Esophagus squamous epithelium (tissue), 5 donors: ENCODE measurements around the gene NLGN1. TPM values are rescaled to one million over a fixed set of nuclear protein-coding genes. Genes with fewer than 3 reads are reported as not detected.

Source experiments
- DNase-seq: peaks from one replicate; lab custom pipeline; 2025; lab: John Stamatoyannopoulos, UW
- H3K27ac ChIP-seq, 4 donors: fragments of 200-600 bp; sonication (generic); one replicate each; pipeline ENCODE4 v1.5.1; 2016 to 2019; ENCODE audit warnings: mild to moderate bottlenecking in 1 of 4
- H3K27me3 ChIP-seq, 4 donors: fragments of 200-600 bp; sonication (generic); 1 replicate in 3 of 4; 2 replicates in 1 of 4; pipeline versions ENCODE4 v1.5.1 to v1.6.0; 2017 to 2021; ENCODE audit warnings: antibody characterized with exemption in 1 of 4
- H3K36me3 ChIP-seq, 3 donors: fragments of 200-600 bp; sonication (generic); one replicate each; pipeline ENCODE4 v1.5.1; 2016 to 2019
- H3K4me1 ChIP-seq, 3 donors: fragments of 200-600 bp; sonication (generic); one replicate each; pipeline ENCODE4 v1.5.1; 2017 to 2019
- H3K4me3 ChIP-seq, 4 donors: fragments of 200-600 bp; sonication (generic); 1 replicate in 3 of 4; 2 replicates in 1 of 4; pipeline ENCODE4 v1.5.1; 2016 to 2019; ENCODE audit warnings: mild to moderate bottlenecking in 2 of 4, moderate library complexity in 1 of 4
- H3K9me3 ChIP-seq, 3 donors: fragments of 200-600 bp; sonication (generic); one replicate each; pipeline ENCODE4 v1.5.1; 2016 to 2019
- POLR2A ChIP-seq, 4 donors: fragments of 450-650 bp; IDR thresholded peaks; one replicate each; pipeline ENCODE4 v1.6.1; 2017; ENCODE audit warnings: antibody characterized with exemption in 4 of 4, mild to moderate bottlenecking in 4 of 4, moderate library complexity in 3 of 4
- WGBS, 2 donors: methylation state at CpG; one replicate each; pipeline ENCODE4 v1.1.5; 2018; 5-methylcytosine and 5-hydroxymethylcytosine counted together
- intact Hi-C: fragments of 100-400 bp; cut with DNase I; formaldehyde crosslinking; loops from one replicate; pipeline ENCODE4 v1.15.0; 2022
- total RNA-seq, 4 donors: library from RNA; depleted of rRNA; stranded (reverse); fragments of >200 nt; gene quantifications; one replicate each; pipeline ENCODE4 v1.1.0, GENCODE V29; 2016
- TF ChIP-seq, protein P1 (sequence below), 6 experiments: fragments of 450-650 bp in 4 of 6; fragments of 200-600 bp in 2 of 6; sonication (generic) in 2 of 6; IDR thresholded peaks; one replicate each; pipeline ENCODE4 v1.5.1; 2016 to 2019; ENCODE audit warnings: antibody characterized with exemption in 6 of 6, mild to moderate bottlenecking in 4 of 6, moderate library complexity in 4 of 6
- donor health status: DM: yes; HTN: yes; CAD: no.

The NLGN1 gene
- total RNA-seq, 4 donors from 2014 or later = 0.34 to 12.6 (median 2.9) TPM

DNA sequence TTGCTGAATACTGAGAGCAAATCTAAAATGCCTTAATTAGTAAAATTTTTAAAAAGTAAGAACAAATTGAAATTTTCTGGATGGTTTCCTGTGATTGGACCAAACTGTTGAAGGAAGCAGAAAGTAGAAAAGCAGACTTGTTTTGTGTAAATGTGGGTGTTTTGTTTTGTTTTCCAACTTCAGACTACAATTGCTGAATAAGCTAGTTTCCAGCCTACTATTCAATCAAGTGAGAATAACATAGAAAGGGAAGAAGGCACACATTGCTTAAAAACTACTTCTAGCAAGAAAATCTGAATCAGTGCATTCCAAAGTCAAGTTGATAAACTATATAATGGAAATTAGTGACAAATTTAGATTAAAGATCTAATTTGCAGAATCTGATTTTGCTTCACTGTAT lies 519.3 kb downstream of the NLGN1 start:
- TF ChIP-seq POLR2A (IDR thresholded peaks at IDR 0.05) = no peak
- TF ChIP-seq, protein P1, sequence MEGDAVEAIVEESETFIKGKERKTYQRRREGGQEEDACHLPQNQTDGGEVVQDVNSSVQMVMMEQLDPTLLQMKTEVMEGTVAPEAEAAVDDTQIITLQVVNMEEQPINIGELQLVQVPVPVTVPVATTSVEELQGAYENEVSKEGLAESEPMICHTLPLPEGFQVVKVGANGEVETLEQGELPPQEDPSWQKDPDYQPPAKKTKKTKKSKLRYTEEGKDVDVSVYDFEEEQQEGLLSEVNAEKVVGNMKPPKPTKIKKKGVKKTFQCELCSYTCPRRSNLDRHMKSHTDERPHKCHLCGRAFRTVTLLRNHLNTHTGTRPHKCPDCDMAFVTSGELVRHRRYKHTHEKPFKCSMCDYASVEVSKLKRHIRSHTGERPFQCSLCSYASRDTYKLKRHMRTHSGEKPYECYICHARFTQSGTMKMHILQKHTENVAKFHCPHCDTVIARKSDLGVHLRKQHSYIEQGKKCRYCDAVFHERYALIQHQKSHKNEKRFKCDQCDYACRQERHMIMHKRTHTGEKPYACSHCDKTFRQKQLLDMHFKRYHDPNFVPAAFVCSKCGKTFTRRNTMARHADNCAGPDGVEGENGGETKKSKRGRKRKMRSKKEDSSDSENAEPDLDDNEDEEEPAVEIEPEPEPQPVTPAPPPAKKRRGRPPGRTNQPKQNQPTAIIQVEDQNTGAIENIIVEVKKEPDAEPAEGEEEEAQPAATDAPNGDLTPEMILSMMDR (IDR thresholded peaks at IDR 0.05) = no peak
- no peak for DNase-seq

DNA sequence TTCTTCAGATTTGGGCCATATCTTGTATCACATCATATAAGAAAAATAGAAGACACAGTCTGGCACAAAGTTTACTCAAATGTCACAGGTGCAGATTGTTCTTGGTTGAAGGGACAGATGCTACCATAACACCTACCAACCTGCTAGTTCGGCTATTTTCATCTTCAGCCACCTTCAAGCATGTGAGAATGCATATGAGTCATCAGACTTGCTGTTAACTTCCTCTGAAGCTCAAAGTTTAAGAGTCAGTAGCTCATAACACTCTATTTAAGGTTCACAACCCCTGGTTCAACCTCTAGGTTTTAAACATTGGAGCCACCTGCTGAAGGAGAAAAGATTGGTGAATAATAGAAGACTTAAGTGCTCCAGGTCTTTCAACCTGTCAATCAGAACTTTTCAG lies 522.8 kb downstream of the NLGN1 start:
- intact Hi-C loops = no loop called here
- H3K27me3 ChIP-seq = no peaks in the 10 kb centered on the region

More for the DNA sequence above, 519.3 kb downstream of the NLGN1 start:
- Histone ChIP-seq H3K27me3 (no peaks in the 10 kb centered on the region), H3K9me3 (no peaks in the 10 kb centered on the region), H3K27ac (no peak overlapping the region), H3K4me3 (no peak overlapping the region), H3K36me3 (no peaks in the 10 kb centered on the region), H3K4me1 (no peaks in the 10 kb centered on the region)
- intact Hi-C loops = no loop called here

DNA sequence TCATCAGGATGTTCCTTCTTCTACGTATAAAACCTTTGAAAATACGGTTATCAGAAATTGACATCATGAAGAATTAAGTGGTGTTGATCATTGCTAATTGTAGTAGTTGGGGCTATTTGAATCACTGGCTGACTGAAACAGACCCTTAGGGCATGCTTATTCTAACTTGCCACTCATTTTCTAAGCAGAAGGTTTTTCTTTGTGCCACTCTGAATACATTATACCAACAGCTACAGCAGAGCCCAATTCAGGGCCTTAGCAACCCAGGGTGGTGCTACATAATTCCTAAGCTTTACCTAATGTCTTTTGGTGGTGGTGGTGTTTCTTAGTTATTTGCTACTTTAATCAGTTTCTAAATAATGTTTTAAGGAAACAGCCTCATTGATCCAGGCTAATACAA lies 524.2 kb downstream of the NLGN1 start:
- Histone ChIP-seq H3K4me3 (no peak overlapping the region), H3K27me3 (no peaks in the 10 kb centered on the region), H3K27ac (no peak overlapping the region), H3K36me3 (no peaks in the 10 kb centered on the region), H3K9me3 (no peaks in the 10 kb centered on the region), H3K4me1 (no peaks in the 10 kb centered on the region)
- intact Hi-C loops = no loop called here
- DNase-seq = no peak
- TF ChIP-seq, protein P1 (IDR thresholded peaks at IDR 0.05) = no peak
- no peak for TF ChIP-seq POLR2A (IDR thresholded peaks at IDR 0.05)
- WGBS, 2 donors = 71 to 84% methylated on average over 2 of the region's 2 CpGs

More for the DNA sequence above, 522.8 kb downstream of the NLGN1 start:
- no peak overlapping the region for H3K27ac ChIP-seq
- no peak for TF ChIP-seq POLR2A (IDR thresholded peaks at IDR 0.05)
- TF ChIP-seq, protein P1 (IDR thresholded peaks at IDR 0.05) = no peak
- no peaks in the 10 kb centered on the region for H3K36me3 ChIP-seq
- H3K9me3 ChIP-seq = no peaks in the 10 kb centered on the region
- DNase-seq = no peak
- H3K4me3 ChIP-seq = no peak overlapping the region
- no peaks in the 10 kb centered on the region for H3K4me1 ChIP-seq
- 29 to 42% methylated on average over 1 of the region's 1 CpG for WGBS, 2 donors

DNA sequence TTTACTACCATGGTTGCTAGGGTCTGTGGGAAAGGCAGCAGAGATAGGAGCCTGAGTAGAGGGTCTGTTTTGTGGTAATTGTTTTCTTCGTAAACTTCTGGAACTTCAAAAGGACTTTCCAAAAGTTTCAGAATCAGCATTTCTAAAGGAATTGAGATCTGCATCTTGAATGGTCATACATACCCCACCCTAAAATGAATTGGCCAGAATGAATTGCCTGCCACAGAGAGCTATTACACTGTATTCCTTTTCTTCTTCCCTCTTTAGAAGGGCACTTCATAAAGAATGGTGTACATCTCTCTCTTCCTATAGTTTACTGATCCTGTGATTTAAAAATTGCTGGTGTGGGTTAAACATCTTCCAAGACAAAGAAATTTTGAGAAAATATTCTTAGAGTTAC lies 525.7 kb downstream of the NLGN1 start:
- intact Hi-C loops = no loop called here
- no peak for TF ChIP-seq POLR2A (IDR thresholded peaks at IDR 0.05)
- TF ChIP-seq, protein P1 (IDR thresholded peaks at IDR 0.05) = no peak
- no peaks in the 10 kb centered on the region for H3K27me3 ChIP-seq
- no peaks in the 10 kb centered on the region for H3K4me1 ChIP-seq
- no peaks in the 10 kb centered on the region for H3K9me3 ChIP-seq
- no peak for DNase-seq
- 79 to 85% methylated on average over 1 of the region's 1 CpG for WGBS, 2 donors
- no peak overlapping the region for H3K4me3 ChIP-seq
- H3K27ac ChIP-seq = no peak overlapping the region
- H3K36me3 ChIP-seq = no peaks in the 10 kb centered on the region

DNA sequence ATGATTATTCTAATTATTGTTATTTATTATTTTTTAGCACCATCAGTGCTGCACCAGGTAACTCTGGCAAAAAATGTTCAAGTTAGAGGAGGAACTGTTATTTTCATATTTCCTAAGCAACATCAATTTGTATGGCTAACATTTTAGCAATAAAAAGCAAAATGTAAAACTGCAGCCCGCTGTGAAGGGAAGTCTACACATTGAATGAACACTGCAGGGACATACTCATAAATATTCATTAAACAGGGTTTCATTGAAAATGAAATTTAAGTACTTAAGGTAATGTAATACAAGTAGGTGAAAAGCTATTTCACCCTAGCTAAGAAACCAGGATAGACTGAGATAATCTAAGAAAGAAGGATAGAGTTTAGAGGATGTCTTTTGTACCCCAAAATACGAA lies 532.7 kb downstream of the NLGN1 start:
- no peak for TF ChIP-seq POLR2A (IDR thresholded peaks at IDR 0.05)
- TF ChIP-seq, protein P1 (IDR thresholded peaks at IDR 0.05) = no peak
- H3K27ac ChIP-seq = no peak overlapping the region
- no peak overlapping the region for H3K4me3 ChIP-seq
- WGBS, 2 donors = 67 to 74% methylated on average over 2 of the region's 2 CpGs
- intact Hi-C loops = no loop called here
- no peaks in the 10 kb centered on the region for H3K4me1 ChIP-seq
- H3K36me3 ChIP-seq = no peaks in the 10 kb centered on the region
- H3K9me3 ChIP-seq = no peaks in the 10 kb centered on the region
- DNase-seq = no peak
- no peaks in the 10 kb centered on the region for H3K27me3 ChIP-seq
